Measurements from ENCODE around the gene CWC25.
A peak's percentile ranks its signal among the peaks of the same experiment; 100 is the strongest.
"Not testable (repeated sequence)": the region's sequence is repeated elsewhere in the genome, so short reads cannot be mapped to it uniquely, and the experiment has no call there.

CWC25 gene

GRCh38 chr17:38852771-38853291 is 27.7 kb upstream of the CWC25 start:
- DNase-seq, result no peak

GRCh38 chr17:38851434-38851833 is 26.3 kb upstream of the CWC25 start:
- no peak for DNase-seq

- DNase-seq, result no peak
Observed at GRCh38 chr17:38850374-38850773, 25.3 kb upstream of the CWC25 start.

- no peak for DNase-seq
Observed at GRCh38 chr17:38848939-38849605, 24.0 kb upstream of the CWC25 start.

GRCh38 chr17:38848557-38848891 is 23.4 kb upstream of the CWC25 start:
- no peak for DNase-seq

- no peak for DNase-seq
Observed at GRCh38 chr17:38844261-38844757, 19.2 kb upstream of the CWC25 start.

- DNase-seq, result peak in 1 of 2 experiments; percentile 30
Observed at GRCh38 chr17:38825762-38826247, 684 bp upstream of the CWC25 start.

GRCh38 chr17:38815576-38816193 is 9.4 kb downstream of the CWC25 start:
- peak; percentile 45 to 50 for DNase-seq

- no peak for DNase-seq
Observed at GRCh38 chr17:38809828-38810227, 15.3 kb downstream of the CWC25 start.

GRCh38 chr17:38800237-38800760 is 24.8 kb downstream of the CWC25 start:
- DNase-seq, result no peak

GRCh38 chr17:38799501-38800236 is 25.5 kb downstream of the CWC25 start, which contains the start of gene PIP4K2B:
TSS of gene PIP4K2B (minus strand) at chr17:38799556. CDS start at chr17:38799424, 132 bp downstream.
- DNase-seq, result peak; percentile 91 to 92

GRCh38 chr17:38798614-38799500 is 26.3 kb downstream of the CWC25 start:
- peak; percentile 68 to 69 for DNase-seq

- no peak for DNase-seq
Observed at GRCh38 chr17:38797828-38798227, 27.3 kb downstream of the CWC25 start.

GRCh38 chr17:38797158-38797490 is 28.0 kb downstream of the CWC25 start:
- DNase-seq, result no peak

GRCh38 chr17:38796451-38797157 is 28.5 kb downstream of the CWC25 start:
- no peak for DNase-seq

GRCh38 chr17:38794221-38794620 is 30.9 kb downstream of the CWC25 start:
- DNase-seq, result no peak

- DNase-seq, result no peak
Observed at GRCh38 chr17:38791162-38791561, 34.0 kb downstream of the CWC25 start.

- DNase-seq, result not testable (repeated sequence)
Observed at GRCh38 chr17:38790148-38790707, 34.9 kb downstream of the CWC25 start.

- no peak for DNase-seq
Observed at GRCh38 chr17:38789185-38789584, 35.9 kb downstream of the CWC25 start.

GRCh38 chr17:38787999-38788398 is 37.1 kb downstream of the CWC25 start:
- DNase-seq, result not testable (repeated sequence)

GRCh38 chr17:38786372-38786771 is 38.7 kb downstream of the CWC25 start:
- DNase-seq, result no peak

Data from activated T-cell treated with anti-CD3 and anti-CD28 coated beads, Interleukin-2, amount 50 U/mL, for 48 hours (primary cell).